BJ (cell line): Measurements from ENCODE around the gene PLAU. TPM values are rescaled to one million over a fixed set of nuclear protein-coding genes. Genes with fewer than 3 reads are reported as not detected.
"Not testable (repeated sequence)": the region's sequence is repeated elsewhere in the genome, so short reads cannot be mapped to it uniquely, and the experiment has no call there.

ENCODE experiments used
- CTCF ChIA-PET: fragments of 350-600 bp; formaldehyde crosslinking; extraction: SDS; loops from one replicate; lab custom pipeline; 2021; ENCODE audit warnings: antibody characterized with exemption, inconsistent platforms; lab: Yijun Ruan, JAX
- POLR2A ChIA-PET: fragments of 300-600 bp; sonication (Branson Sonifier 250); formaldehyde crosslinking; extraction: SDS; loops from one replicate; lab custom pipeline; 2021; ENCODE audit warnings: antibody characterized with exemption; lab: Charles Lee
- DNase-seq: peaks from one replicate; pipeline ENCODE4 v3.0.0-alpha.2; 2011; ENCODE audit warnings: low read depth
- H3K27me3 ChIP-seq: 2 replicates; pipeline ENCODE4 v1.6.0; 2011; ENCODE audit warnings: low read length; ENCODE audit not compliant: control insufficient read depth, insufficient read depth
- H3K36me3 ChIP-seq: 2 replicates; pipeline ENCODE4 v1.5.1; 2011; ENCODE audit warnings: low read length; ENCODE audit not compliant: control insufficient read depth, insufficient read depth
- H3K4me3 ChIP-seq: 2 replicates; pipeline ENCODE4 v1.5.1; 2011; ENCODE audit warnings: low read depth, mild to moderate bottlenecking, control low read depth, low read length
- CTCF ChIP-seq: IDR thresholded peaks from 2 replicates; pipeline ENCODE4 v1.5.1; 2011; ENCODE audit warnings: low read depth, mild to moderate bottlenecking, control low read depth, inconsistent platforms, low read length, moderate library complexity; ENCODE audit not compliant: insufficient read depth
- polyA plus RNA-seq: library from polyadenylated mRNA; depleted of rRNA; stranded (reverse); fragments of >200 nt; gene quantifications from 2 replicates; pipeline ENCODE4 v1.2.3, GENCODE V29; 2011

PLAU gene
- polyA plus RNA-seq, 1 experiment = 37.2 TPM

- H3K4me3 ChIP-seq = no peak overlapping the region
- ChIA-PET CTCF (interaction anchor here (0.8 to 1.5 kb wide), 3 partner anchors 11 to 39 kb away, joined by 3 to 5 read pairs (median 4); no protein-coding TSS in a partner anchor), POLR2A (no interaction called here)
- H3K27me3 ChIP-seq = no peaks in the 10 kb centered on the region
- no peaks in the 10 kb centered on the region for H3K36me3 ChIP-seq
- DNase-seq = no peak
- TF ChIP-seq CTCF = no peak
These were observed 15.3 kb downstream of the PLAU start for GRCh38 chr10:73926152-73926764.

GRCh38 chr10:73930630-73931327, 19.8 kb downstream of the PLAU start:
- H3K36me3 ChIP-seq, DNase-seq, H3K4me3 ChIP-seq, POLR2A ChIA-PET, H3K27me3 ChIP-seq: not testable (repeated sequence)
- CTCF ChIA-PET = interaction anchor here (0.6 to 17.0 kb wide), 4 partner anchors 10 to 41 kb away, joined by 3 to 484 read pairs (median 6); no protein-coding TSS in a partner anchor

GRCh38 chr10:73931767-73932619, 21.1 kb downstream of the PLAU start:
- Histone ChIP-seq H3K27me3 (no peaks in the 10 kb centered on the region), H3K36me3 (no peaks in the 10 kb centered on the region), H3K4me3 (no peak overlapping the region)
- POLR2A ChIA-PET = no interaction called here
- TF ChIP-seq CTCF = no peak
- DNase-seq = no peak
- CTCF ChIA-PET = interaction anchor here (1.3 to 17.0 kb wide), 4 partner anchors 8 to 42 kb away, joined by 4 to 484 read pairs (median 10); no protein-coding TSS in a partner anchor

GRCh38 chr10:73932620-73933112, 21.7 kb downstream of the PLAU start:
- TF ChIP-seq CTCF = no peak
- ChIA-PET CTCF (interaction anchor here (1.3 to 17.0 kb wide), 3 partner anchors 8 to 42 kb away, joined by 4 to 484 read pairs (median 10); no protein-coding TSS in a partner anchor), POLR2A (no interaction called here)
- no peak overlapping the region for H3K4me3 ChIP-seq
- no peak for DNase-seq
- no peaks in the 10 kb centered on the region for H3K27me3 ChIP-seq
- H3K36me3 ChIP-seq = no peaks in the 10 kb centered on the region

- ChIA-PET POLR2A (no interaction called here), CTCF (interaction anchor here (0.6 to 17.0 kb wide), 2 partner anchors 44 to 80 kb away, joined by 3 to 484 read pairs; no protein-coding TSS in a partner anchor)
- Histone ChIP-seq H3K4me3 (no peak overlapping the region), H3K27me3 (no peaks in the 10 kb centered on the region), H3K36me3 (no peaks in the 10 kb centered on the region)
- TF ChIP-seq CTCF = no peak
- no peak for DNase-seq
These were observed 23.1 kb downstream of the PLAU start for GRCh38 chr10:73934074-73934473.
